IMR-90 (cell line): ENCODE measurements around the gene PLCL1. TPM values are rescaled to one million over a fixed set of nuclear protein-coding genes. Genes with fewer than 3 reads are reported as not detected.

ENCODE experiments used
- ATAC-seq: fragments of 200-7000 bp; cut with Tn5 transposase; 2 replicates; pipeline ENCODE4 v1.9.1; 2020; ENCODE audit warnings: low read depth, mild to moderate bottlenecking, moderate library complexity
- BruUV-seq: library from RNA; stranded (reverse); fragments of 400-500 nt; replicated peaks from 2 replicates; lab custom pipeline; 2021; lab: Mats Ljungman, UMichigan
- CTCF ChIA-PET: fragments of 300-600 bp; formaldehyde crosslinking; extraction: SDS; loops from one replicate; lab custom pipeline; 2021; ENCODE audit warnings: antibody characterized with exemption; lab: Yijun Ruan, JAX
- POLR2A ChIA-PET: fragments of 300-600 bp; sonication (Branson Sonifier 250); formaldehyde crosslinking; loops from one replicate; lab custom pipeline; 2022; ENCODE audit warnings: antibody characterized with exemption; ENCODE audit not compliant: unreplicated experiment; lab: Charles Lee
- DNase-seq: peaks from one replicate; pipeline ENCODE4 v3.0.0; 2013
- H2AFZ ChIP-seq: replicated peaks from 2 replicates; pipeline ENCODE3; 2013; ENCODE audit warnings: low read length, mild to moderate bottlenecking; ENCODE audit not compliant: poor library complexity
- H2AK5ac ChIP-seq: 2 replicates; pipeline ENCODE4 v1.6.1; 2013; ENCODE audit warnings: low read depth, low read length, inconsistent platforms
- H2AK9ac ChIP-seq: replicated peaks from 2 replicates; pipeline ENCODE3; 2013; ENCODE audit warnings: mild to moderate bottlenecking, low read depth, low read length, moderate library complexity; ENCODE audit not compliant: poor library complexity
- H2BK120ac ChIP-seq: 2 replicates; pipeline ENCODE4 v1.6.1; 2013; ENCODE audit warnings: low read depth, low read length, inconsistent platforms
- H2BK15ac ChIP-seq: 3 replicates; pipeline ENCODE4 v1.6.1; 2013; ENCODE audit warnings: low read depth, low read length, inconsistent platforms
- H2BK20ac ChIP-seq: 2 replicates; pipeline ENCODE4 v1.6.1; 2013; ENCODE audit warnings: low read depth, mild to moderate bottlenecking, inconsistent platforms, low read length, moderate library complexity
- H2BK5ac ChIP-seq: 2 replicates; pipeline ENCODE4 v1.6.1; 2013; ENCODE audit warnings: mild to moderate bottlenecking, low read depth, low read length, inconsistent platforms; ENCODE audit not compliant: poor library complexity, severe bottlenecking
- H3K14ac ChIP-seq: replicated peaks from 2 replicates; pipeline ENCODE4 v1.6.1; 2013; ENCODE audit warnings: low read depth, low read length, inconsistent platforms
- H3K18ac ChIP-seq: 2 replicates; pipeline ENCODE4 v1.6.1; 2013; ENCODE audit warnings: low read depth, low read length, control low read depth
- H3K23ac ChIP-seq: 2 replicates; pipeline ENCODE4 v1.6.1; 2013; ENCODE audit warnings: low read depth, low read length, inconsistent platforms
- H3K27ac ChIP-seq: 2 replicates; pipeline ENCODE4 v1.5.1; 2013; ENCODE audit warnings: mild to moderate bottlenecking, control low read depth, low read length; ENCODE audit not compliant: insufficient read depth
- H3K27me3 ChIP-seq: 2 replicates; pipeline ENCODE4 v1.6.1; 2013; ENCODE audit warnings: low read length; ENCODE audit not compliant: control insufficient read depth, insufficient read depth
- H3K36me3 ChIP-seq: 2 replicates; pipeline ENCODE4 v1.6.1; 2013; ENCODE audit warnings: low read length, mixed read lengths; ENCODE audit not compliant: control insufficient read depth, insufficient read depth
- H3K4ac ChIP-seq: 2 replicates; pipeline ENCODE4 v1.6.1; 2013; ENCODE audit warnings: low read depth, low read length, inconsistent platforms
- H3K4me1 ChIP-seq: 2 replicates; pipeline ENCODE4 v1.6.1; 2013; ENCODE audit warnings: low read length, mixed read lengths; ENCODE audit not compliant: control insufficient read depth, insufficient read depth
- H3K4me2 ChIP-seq: 2 replicates; pipeline ENCODE4 v1.6.1; 2013; ENCODE audit warnings: low read depth, mild to moderate bottlenecking, control low read depth, low read length, moderate library complexity
- H3K4me3 ChIP-seq: 2 replicates; pipeline ENCODE4 v1.5.1; 2013; ENCODE audit warnings: low read depth, mild to moderate bottlenecking, control low read depth, low read length, moderate library complexity; ENCODE audit not compliant: insufficient read depth
- H3K56ac ChIP-seq: 2 replicates; pipeline ENCODE4 v1.6.1; 2013; ENCODE audit warnings: low read length, inconsistent platforms; ENCODE audit not compliant: insufficient read depth; ENCODE audit errors: extremely low read depth
- H3K79me1 ChIP-seq, 2 experiments: 2 replicates each; pipeline ENCODE4 v1.6.1; 2013; ENCODE audit warnings: low read length in 2 of 2, inconsistent platforms in 1 of 2, low read depth in 1 of 2
- H3K9ac ChIP-seq: 2 replicates; pipeline ENCODE4 v1.6.1; 2013; ENCODE audit warnings: low read depth, low read length, control low read depth
- H3K9me1 ChIP-seq: 2 replicates; pipeline ENCODE4 v1.6.1; 2013; ENCODE audit warnings: low read length, inconsistent platforms; ENCODE audit not compliant: insufficient read depth
- H3K9me3 ChIP-seq: 2 replicates; pipeline ENCODE4 v1.6.1; 2013; ENCODE audit warnings: low read length; ENCODE audit not compliant: control insufficient read depth, insufficient read depth
- H4K20me1 ChIP-seq: 2 replicates; pipeline ENCODE4 v1.6.1; 2013; ENCODE audit warnings: low read length, inconsistent platforms; ENCODE audit not compliant: insufficient read depth
- H4K5ac ChIP-seq: 2 replicates; pipeline ENCODE4 v1.6.1; 2013; ENCODE audit warnings: mild to moderate bottlenecking, low read depth, low read length, control low read depth
- H4K8ac ChIP-seq, 2 experiments: 2 replicates each; pipeline ENCODE4 v1.6.1; 2013; ENCODE audit warnings: low read depth in 2 of 2, low read length in 2 of 2, control low read depth in 1 of 2, inconsistent platforms in 1 of 2
- H4K91ac ChIP-seq: 2 replicates; pipeline ENCODE4 v1.6.1; 2013; ENCODE audit warnings: low read depth, low read length, inconsistent platforms; ENCODE audit not compliant: insufficient read depth
- BHLHE40 ChIP-seq: fragments of 150-350 bp; IDR thresholded peaks from 2 replicates; pipeline ENCODE4 v1.6.1; 2016; ENCODE audit warnings: mild to moderate bottlenecking, low read depth, low read length
- CEBPB ChIP-seq: IDR thresholded peaks from 2 replicates; pipeline ENCODE4 v1.6.1; 2012; ENCODE audit warnings: low read depth, low read length, improper control_type of control experiment
- CHD1 ChIP-seq: IDR thresholded peaks from 2 replicates; pipeline ENCODE4 v1.6.1; 2012; ENCODE audit warnings: low read depth, low read length, improper control_type of control experiment
- FOS ChIP-seq: fragments of 150-350 bp; IDR thresholded peaks from 2 replicates; pipeline ENCODE4 v1.6.1; 2016; ENCODE audit warnings: low read depth, low read length
- MAFK ChIP-seq: IDR thresholded peaks from 2 replicates; pipeline ENCODE4 v1.6.1; 2012; ENCODE audit warnings: low read depth, low read length, improper control_type of control experiment
- MAZ ChIP-seq: IDR thresholded peaks from 2 replicates; pipeline ENCODE4 v1.6.1; 2012; ENCODE audit warnings: low read depth, mild to moderate bottlenecking, low read length, improper control_type of control experiment, moderate library complexity, borderline replicate concordance
- MXI1 ChIP-seq: IDR thresholded peaks from 2 replicates; pipeline ENCODE4 v1.6.1; 2012; ENCODE audit warnings: low read depth, mild to moderate bottlenecking, low read length, moderate library complexity, borderline replicate concordance
- NFE2L2 ChIP-seq: fragments of 150-350 bp; IDR thresholded peaks from 2 replicates; pipeline ENCODE4 v1.6.1; 2016; ENCODE audit warnings: low read depth, mild to moderate bottlenecking, low read length
- RAD21 ChIP-seq: IDR thresholded peaks from 2 replicates; pipeline ENCODE4 v1.6.1; 2012; ENCODE audit warnings: low read length, improper control_type of control experiment
- RCOR1 ChIP-seq: IDR thresholded peaks from 2 replicates; pipeline ENCODE4 v1.6.1; 2012; ENCODE audit warnings: mild to moderate bottlenecking, low read length, improper control_type of control experiment; ENCODE audit not compliant: insufficient replicate concordance
- RFX5 ChIP-seq: IDR thresholded peaks from 2 replicates; pipeline ENCODE4 v1.8.0; 2012; ENCODE audit warnings: low read depth, mild to moderate bottlenecking, low read length, moderate library complexity
- SMC3 ChIP-seq: fragments of 150-350 bp; IDR thresholded peaks from 2 replicates; pipeline ENCODE4 v1.6.1; 2016; ENCODE audit warnings: low read depth, mild to moderate bottlenecking, antibody characterized with exemption, low read length, moderate library complexity
- WGBS, 2 experiments: methylation state at CpG; one replicate each; pipeline versions ENCODE4 v1.1.5 to v1.1.7; 2013; ENCODE audit warnings: missing lambda C conversion rate in 2 of 2; ENCODE audit not compliant: insufficient read length in 1 of 2; ENCODE audit errors: extremely low coverage in 2 of 2; 5-methylcytosine and 5-hydroxymethylcytosine counted together
- dilution Hi-C: fragments of 300-500 bp; cut with HindIII; formaldehyde crosslinking; loops from one replicate; pipeline ENCODE4 v1.14.3; 2018; ENCODE audit warnings: low sequenced_read_pairs; ENCODE audit not compliant: unreplicated experiment
- in situ Hi-C: fragments of 300-500 bp; cut with MboI; formaldehyde crosslinking; loops from 3 replicates; pipeline ENCODE4 v1.14.3; 2019; ENCODE audit warnings: low sequenced_read_pairs, inconsistent platforms, mixed read lengths
- intact Hi-C: fragments of 100-400 bp; cut with micrococcal nuclease; formaldehyde crosslinking; loops from 2 replicates; pipeline ENCODE4 v1.10.0; 2022
- polyA plus RNA-seq, 3 experiments: library from polyadenylated mRNA; depleted of rRNA; stranded (reverse); fragments of >200 nt; gene quantifications; 2 replicates each; pipeline ENCODE4 v1.2.3, GENCODE V29; 2012; ENCODE audit warnings: low replicate concordance in 1 of 3
- total RNA-seq: library from RNA; depleted of rRNA; stranded (reverse); fragments of >200 nt; gene quantifications from 2 replicates; pipeline ENCODE4 v1.2.3, GENCODE V29; 2012
- TF ChIP-seq, protein P1 (sequence below): conservative IDR thresholded peaks from 2 replicates; pipeline ENCODE4 v1.5.1; 2012; ENCODE audit warnings: mild to moderate bottlenecking, low read depth, low read length, improper control_type of control experiment
- TF ChIP-seq, protein P2 (sequence below): fragments of 150-350 bp; IDR thresholded peaks from 2 replicates; pipeline ENCODE4 v1.6.1; 2016; ENCODE audit warnings: low read depth, mild to moderate bottlenecking, low read length, moderate library complexity, borderline replicate concordance
- TF ChIP-seq, protein P3 (sequence below): fragments of 150-350 bp; IDR thresholded peaks from 2 replicates; pipeline ENCODE4 v1.6.1; 2017; ENCODE audit warnings: mild to moderate bottlenecking, antibody characterized with exemption, low read length, low read depth

The PLCL1 gene
- total and polyA plus RNA-seq, 2 of the 4 experiments (the other 2 are of a cell fraction), result 0.14 to 0.18 TPM

DNA sequence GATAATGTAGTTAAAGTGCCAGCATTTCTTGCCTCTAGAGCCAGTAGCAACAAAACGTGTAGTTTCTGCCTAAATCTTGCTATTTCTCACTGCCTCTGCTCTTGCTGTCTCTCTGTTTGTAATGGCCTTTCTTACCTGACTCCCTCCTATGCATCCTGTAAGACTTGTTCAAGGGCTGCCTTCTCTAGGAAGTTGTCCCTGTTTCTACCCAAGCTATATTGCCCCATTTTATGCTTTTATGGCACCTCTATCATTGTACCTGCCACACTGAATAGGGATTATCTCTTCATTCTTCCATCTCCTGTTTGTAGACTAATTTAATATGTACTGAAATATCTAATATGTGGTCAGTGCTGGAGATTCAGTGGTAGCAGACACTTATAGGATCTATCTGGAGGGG lies 49.2 kb downstream of the PLCL1 start:
- Histone ChIP-seq H3K27me3 (no peaks in the 10 kb centered on the region), H3K9me3 (no peaks in the 10 kb centered on the region), H4K8ac (no peak overlapping the region), H2BK120ac (no peak overlapping the region), H3K36me3 (no peaks in the 10 kb centered on the region), H3K4me2 (no peak overlapping the region), H3K4ac (no peak overlapping the region), H3K27ac (no peak overlapping the region), H3K18ac (no peak overlapping the region), H2BK5ac (no peak overlapping the region), H2AK9ac (no peak overlapping the region), H4K91ac (no peak overlapping the region), H2BK15ac (no peak overlapping the region), H2BK20ac (no peak overlapping the region), H3K4me1 (no peaks in the 10 kb centered on the region), H3K23ac (no peak overlapping the region; the same call in 1 of the 2 replicates), H2AFZ (no peak overlapping the region), H4K5ac (no peak overlapping the region), H2AK5ac (no peak overlapping the region), H3K14ac (no peak overlapping the region), H3K4me3 (no peak overlapping the region), H4K20me1 (no peaks in the 10 kb centered on the region), H3K56ac (no peak overlapping the region), H3K9me1 (no peaks in the 10 kb centered on the region), H3K79me1 (no peaks in the 10 kb centered on the region), H3K9ac (no peak overlapping the region)
- ChIA-PET POLR2A (no interaction called here), CTCF (no interaction called here)
- TF ChIP-seq SMC3 (no peak), MAZ (no peak), BHLHE40 (no peak), CHD1 (no peak), RFX5 (no peak), MXI1 (no peak), RAD21 (no peak), NFE2L2 (no peak), MAFK (no peak), RCOR1 (no peak), FOS (no peak), CEBPB (no peak)
- TF ChIP-seq, protein P1, sequence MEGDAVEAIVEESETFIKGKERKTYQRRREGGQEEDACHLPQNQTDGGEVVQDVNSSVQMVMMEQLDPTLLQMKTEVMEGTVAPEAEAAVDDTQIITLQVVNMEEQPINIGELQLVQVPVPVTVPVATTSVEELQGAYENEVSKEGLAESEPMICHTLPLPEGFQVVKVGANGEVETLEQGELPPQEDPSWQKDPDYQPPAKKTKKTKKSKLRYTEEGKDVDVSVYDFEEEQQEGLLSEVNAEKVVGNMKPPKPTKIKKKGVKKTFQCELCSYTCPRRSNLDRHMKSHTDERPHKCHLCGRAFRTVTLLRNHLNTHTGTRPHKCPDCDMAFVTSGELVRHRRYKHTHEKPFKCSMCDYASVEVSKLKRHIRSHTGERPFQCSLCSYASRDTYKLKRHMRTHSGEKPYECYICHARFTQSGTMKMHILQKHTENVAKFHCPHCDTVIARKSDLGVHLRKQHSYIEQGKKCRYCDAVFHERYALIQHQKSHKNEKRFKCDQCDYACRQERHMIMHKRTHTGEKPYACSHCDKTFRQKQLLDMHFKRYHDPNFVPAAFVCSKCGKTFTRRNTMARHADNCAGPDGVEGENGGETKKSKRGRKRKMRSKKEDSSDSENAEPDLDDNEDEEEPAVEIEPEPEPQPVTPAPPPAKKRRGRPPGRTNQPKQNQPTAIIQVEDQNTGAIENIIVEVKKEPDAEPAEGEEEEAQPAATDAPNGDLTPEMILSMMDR, result no peak
- TF ChIP-seq, protein P2, sequence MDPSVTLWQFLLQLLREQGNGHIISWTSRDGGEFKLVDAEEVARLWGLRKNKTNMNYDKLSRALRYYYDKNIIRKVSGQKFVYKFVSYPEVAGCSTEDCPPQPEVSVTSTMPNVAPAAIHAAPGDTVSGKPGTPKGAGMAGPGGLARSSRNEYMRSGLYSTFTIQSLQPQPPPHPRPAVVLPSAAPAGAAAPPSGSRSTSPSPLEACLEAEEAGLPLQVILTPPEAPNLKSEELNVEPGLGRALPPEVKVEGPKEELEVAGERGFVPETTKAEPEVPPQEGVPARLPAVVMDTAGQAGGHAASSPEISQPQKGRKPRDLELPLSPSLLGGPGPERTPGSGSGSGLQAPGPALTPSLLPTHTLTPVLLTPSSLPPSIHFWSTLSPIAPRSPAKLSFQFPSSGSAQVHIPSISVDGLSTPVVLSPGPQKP, result no peak
- TF ChIP-seq, protein P3, sequence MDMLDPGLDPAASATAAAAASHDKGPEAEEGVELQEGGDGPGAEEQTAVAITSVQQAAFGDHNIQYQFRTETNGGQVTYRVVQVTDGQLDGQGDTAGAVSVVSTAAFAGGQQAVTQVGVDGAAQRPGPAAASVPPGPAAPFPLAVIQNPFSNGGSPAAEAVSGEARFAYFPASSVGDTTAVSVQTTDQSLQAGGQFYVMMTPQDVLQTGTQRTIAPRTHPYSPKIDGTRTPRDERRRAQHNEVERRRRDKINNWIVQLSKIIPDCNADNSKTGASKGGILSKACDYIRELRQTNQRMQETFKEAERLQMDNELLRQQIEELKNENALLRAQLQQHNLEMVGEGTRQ, result no peak
- in situ Hi-C loops, result no loop called here
- intact Hi-C loops, result no loop called here
- dilution Hi-C loops, result no loop called here
- 20% methylated on average over 1 of the region's 1 CpG; no CpG with 5 or more reads in 1 of the 2 experiments for WGBS, 2 experiments
- BruUV-seq, result no TSS peak
- DNase-seq, result no peak
- no peak for ATAC-seq
